Left forelimb (tissue), 1 donor: ENCODE results near the gene MSRB3.

Experiments used
- DNase-seq: peaks from one replicate; pipeline ENCODE4 v3.0.0-alpha.2; 2018; ENCODE audit warnings: low spot score

Gene MSRB3

DNA sequence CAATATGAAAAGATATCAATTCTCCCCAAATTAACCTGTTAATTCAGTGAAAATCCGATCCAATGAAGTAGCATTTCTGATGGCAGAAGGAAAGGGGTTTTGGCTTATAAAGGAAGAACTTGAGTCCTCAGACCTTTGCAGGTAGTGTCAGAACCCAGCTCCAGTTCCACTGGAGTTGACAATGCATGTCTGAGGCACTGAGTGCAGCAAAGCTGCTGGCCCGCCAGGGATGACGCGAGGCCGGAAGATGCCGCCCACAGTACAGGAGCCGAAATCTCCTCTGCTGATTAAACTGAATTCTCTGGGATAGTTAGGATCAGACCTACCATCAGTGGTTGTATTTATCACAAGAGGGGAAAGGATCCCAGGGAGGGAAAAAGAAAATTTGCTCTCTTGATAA lies 220.7 kb downstream of the MSRB3 start:
- no peak for DNase-seq

DNA sequence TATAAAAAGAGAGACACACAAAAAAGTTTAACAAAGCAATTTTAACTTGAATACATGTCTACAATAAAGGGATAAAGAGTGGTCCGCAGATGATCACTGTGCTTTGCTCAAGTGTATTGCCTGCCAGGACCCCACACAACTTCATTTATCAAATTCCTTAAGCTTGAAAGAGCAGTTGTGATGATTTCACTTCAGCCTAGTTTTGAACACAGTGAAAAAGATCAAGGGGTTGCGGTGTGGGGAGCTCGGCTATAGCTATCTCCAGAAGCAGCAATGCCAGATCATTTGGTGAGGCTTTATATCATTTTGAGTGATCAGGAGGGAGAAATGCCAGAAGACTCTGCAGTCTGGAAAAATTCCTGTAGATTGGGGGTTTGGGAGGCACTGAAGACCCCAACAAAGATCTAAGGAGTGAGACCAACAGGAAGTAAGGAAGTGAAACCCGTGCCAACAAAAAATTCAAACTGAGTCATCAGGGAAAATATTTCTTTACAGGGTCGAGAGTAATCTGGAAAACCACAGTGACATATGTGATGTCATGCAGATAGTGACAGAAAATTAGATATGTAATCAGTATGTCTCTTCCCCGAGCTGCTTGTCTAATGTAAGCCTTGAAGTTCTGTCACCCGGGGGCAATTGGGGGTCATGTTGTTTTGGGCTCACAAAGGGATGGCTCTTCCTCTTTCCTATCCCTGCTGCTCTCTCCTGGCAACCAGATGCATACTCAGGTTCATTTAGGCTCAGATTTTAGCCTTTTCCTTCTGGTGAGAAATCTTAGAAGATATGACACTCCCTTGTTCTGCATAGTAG lies 221.8 kb downstream of the MSRB3 start:
- no peak for DNase-seq

DNA sequence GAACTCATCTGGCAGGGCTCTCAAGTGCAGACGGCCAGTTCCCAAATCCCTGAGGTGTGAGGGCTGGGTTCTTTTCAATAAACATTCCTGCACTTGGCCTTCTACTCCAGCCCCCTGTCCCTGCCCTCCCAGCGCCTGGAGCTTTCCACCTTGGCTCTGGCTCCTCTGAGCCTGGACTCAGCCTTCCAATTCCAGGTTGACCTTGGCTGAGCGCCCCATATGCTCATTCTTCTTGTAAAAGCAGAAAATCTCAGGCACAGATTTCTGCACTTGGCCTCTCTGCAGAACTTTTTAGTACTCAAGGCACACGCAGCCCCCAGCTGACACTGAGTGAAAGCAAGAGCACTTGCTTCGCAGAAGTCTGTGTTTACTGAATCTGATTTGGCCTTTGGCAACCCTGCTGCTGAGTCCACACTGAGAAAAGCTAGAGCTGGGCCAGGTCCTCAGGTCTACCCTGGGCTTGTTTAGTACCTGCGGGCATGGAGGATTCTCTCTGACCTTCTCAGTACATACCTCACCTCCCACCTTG lies 222.7 kb downstream of the MSRB3 start:
- peak; percentile 85 for DNase-seq

DNA sequence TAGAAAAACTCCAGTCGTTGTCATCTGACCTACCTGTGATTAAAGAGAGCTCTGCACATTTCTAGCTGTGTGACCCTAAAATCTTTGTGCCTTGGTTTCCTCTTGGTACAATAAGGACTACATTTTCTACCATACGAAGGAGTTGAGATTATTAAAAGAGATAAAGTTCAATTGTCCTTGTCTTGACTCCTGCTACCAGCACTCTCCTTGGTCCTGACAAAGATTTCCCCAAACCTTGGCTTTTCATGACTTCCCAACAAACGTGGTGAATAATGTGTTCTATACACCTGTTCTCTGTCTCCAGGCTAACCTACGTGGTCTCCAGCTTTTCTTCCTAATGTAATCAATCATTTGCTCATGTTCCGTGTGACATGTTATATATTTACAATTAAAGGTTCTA lies 223.5 kb downstream of the MSRB3 start:
- DNase-seq, result no peak

DNA sequence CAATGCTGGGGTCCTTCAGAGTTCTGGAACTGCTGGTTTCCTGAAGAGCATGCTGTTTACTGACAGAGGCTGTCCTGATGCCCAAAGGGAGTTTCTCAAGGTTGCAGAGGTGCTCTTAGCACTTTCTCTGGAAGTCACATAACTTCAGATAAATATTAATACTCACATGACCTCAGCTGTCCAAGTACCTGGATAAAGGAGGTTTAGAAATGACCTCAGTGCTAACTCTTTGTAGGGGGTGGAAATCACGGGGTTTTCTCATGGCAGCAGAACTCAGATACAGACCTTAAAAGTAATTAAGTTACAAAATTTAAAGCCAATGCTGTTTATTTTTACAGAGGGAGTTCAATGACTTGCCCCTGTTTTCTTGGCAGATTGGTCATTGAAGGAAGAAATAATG lies 225.9 kb downstream of the MSRB3 start:
- DNase-seq, result no peak

DNA sequence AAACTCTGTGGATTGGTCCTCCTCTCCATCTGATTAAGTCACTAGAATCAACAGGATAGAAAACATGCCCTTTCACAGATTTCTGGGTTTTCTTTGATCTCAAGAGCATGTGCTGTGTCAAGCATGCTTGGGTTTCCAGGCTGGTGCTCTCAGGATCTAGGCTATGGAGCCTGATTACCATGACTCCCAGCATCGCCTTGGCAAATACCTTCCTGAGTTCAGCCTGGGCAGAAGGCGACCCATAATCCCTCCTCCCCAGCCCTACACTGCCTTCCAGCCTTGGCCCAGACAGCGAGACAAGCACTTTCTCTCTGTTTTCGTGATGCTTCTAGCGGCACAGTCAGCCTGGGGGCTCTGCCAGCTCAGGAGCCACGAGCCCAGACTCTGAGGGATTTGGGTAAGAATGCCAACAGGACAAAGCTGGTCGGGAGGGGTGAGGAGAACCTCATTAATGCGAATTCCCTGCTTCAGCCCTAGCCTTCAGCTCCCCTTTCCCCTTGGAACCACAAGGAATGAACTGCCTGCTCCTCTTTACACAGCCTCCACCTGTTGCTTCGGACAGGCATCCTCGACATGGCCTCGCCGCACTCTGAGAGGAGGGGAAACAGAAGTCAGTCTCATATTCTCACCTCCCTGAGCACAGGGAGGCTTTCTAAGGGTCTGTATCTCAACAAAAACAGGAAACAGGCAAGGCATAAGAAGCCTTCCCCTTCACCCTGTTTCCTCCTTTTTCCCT lies 227.1 kb downstream of the MSRB3 start:
- DNase-seq, result no peak

DNA sequence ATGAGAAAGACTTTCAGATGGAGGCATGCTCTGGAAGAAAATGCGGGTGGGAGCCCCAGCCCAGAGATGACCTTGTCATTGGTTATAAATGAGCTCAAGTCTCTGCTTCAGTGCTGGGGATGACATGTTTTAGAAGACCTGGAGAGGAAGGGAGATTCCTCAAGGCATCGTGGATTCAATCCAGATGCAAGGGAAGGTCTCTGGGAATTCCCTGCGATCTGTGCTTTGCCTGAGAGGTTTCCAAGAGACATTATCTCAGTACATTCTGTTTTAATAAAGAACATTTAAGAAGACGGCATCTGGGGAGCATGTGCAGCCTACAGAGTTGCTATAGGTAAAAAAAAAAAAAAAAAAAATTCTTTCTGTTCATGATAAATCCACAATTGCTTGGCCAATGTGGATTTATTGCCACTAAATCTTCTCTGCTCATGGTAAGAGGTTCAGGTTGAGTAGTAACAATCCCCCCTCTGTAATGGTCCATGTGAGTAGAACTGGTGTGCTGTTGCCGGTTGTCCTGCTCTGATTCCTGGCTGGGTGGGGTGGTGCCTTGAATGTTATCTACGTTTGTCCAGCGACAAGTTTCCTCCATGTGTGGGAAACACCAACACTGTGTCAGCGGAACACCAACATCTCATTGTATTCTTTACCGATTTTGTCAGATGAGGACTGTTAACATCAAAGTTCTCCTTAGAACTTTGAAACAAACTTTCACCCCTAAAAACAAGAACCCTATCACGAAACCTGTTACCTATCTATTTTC lies 230.0 kb downstream of the MSRB3 start:
- DNase-seq, result no peak

DNA sequence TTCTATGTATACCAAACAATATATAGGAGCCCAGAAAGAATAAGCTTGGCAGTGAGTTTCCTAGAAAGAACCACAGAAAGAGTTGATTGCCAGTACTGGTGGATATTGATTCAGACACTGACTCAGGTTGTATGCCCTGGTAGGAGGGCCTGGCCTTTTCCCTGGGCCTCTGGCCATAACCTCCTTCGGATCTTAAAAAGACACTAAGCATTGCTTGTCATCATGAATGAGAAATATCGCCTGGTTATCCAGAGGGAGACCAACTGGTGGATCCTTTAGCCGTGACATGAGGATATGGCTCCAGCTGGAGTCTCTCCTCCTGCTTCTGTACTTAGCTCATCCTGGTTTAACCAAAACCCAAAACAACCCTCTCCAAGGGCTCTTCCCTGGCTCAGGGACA lies 231.5 kb downstream of the MSRB3 start:
- DNase-seq, result no peak

DNA sequence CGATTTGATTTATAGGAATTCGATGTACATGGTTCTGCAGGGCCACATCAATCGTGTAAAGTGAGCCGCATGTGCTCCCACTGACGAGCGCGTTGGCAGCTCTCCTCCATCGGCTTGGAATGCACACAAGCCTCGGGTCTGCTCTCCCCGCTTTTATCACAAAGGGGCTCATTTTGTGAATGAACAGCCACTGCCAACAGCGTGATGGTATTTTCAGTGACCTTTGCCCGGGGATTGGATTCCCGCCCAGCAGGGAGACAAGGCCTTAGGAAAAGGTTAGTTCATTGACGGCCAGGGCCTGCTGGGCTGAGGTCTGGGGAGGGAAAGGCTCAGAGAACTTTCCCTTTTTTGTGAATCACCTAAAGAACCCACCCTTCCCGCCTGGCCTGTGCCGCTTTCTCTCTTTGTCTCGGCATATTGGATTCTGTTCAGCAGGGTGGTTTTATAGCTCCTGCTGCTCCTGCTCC lies 232.1 kb downstream of the MSRB3 start:
- DNase-seq, result peak; percentile 74

DNA sequence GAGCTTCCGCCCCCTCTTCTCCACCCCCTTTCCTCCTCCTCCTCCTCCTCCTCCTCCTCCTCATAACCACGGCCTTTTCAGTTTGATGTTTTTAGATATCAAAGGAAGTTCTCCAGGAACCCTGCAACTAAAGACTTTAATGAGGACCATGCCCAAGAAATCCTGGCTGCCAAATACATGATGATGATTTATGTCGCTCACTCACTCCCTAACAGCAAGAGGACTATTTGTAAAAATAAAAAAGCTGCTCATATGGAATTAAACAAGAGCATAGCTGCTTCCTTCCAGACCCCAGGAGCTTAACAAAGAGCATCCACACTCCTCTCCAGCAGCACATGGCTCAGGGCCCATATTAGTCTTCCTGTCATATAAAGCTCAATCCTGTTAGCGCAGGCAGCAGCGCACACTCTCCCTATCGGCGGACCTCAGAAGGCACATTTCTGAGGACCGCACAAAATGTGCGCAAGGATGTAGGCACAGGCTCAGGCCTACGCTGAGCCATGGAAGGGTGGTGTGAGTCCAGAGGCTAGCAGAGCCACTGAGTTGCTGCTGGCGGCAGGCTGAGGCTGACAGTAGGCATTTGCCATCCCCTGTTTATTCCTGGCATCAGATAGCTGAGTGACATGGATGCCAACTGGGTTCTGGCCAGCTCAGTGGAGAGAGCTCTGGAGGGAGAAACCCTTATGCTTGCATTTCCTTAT lies 232.8 kb downstream of the MSRB3 start:
- no peak for DNase-seq

DNA sequence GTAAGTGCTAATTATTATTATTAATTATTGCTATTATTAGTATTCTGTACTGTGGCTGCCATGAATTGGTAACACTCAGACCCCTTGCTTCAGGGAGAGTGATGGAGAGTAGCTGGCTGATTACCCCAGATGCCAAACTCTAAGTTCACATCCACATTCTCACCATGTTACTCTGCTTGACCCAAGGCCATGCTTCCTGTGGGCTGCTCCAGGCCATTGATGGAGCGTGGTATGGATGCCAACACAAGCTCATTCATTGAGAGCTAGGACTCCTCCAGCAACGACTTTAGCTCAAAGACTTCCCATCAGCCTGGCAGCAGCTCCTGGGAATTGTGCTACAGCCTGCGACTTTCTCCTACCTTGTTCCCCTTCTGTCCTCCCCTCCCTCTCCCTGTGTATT lies 233.4 kb downstream of the MSRB3 start:
- DNase-seq, result no peak
